ENCODE measurements around the gene GGNBP2.
A peak's percentile ranks its signal among the peaks of the same experiment; 100 is the strongest.

The GGNBP2 gene

DNA sequence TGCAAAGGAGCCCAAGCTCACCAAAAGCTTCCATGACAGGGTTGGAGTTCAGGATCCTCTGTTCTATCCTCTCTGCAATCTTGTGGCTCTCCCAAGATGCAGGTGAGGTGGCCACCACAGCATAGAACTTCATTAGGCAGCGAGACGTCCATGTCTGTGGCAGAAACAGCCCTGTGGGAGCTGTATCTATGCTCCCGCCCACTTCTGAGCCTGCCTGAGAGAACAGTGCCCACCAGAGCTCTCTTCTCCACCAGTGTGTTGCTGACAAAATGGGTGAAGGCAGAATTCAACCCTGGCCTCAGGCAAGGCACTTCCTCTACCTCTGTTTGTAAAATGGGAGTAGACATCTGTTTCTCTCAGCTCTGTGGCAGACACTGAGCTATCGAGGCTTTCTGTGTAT, 28.9 kb upstream of the GGNBP2 start:
- DNase-seq (ENCODE audit: low read depth in 2 of 2): no peak

DNA sequence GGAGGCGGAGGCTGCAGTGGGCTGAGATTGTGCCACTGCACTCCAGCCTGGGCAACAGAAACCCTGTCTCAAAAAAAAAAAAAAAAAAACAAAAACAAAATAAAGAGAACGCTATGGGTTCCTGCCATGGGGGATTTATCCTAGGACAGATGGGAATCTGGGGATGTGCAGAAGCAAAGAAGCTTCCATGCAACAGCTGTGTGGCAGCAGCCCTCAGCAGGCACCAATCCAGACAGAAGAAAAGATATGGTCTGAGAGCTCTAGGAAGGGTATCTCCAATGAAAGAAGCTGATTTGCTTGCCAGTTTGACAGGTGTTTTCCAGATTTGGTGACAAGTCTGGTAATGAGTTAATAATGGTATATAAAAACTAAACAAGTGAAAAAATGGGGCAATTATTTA, 21.6 kb upstream of the GGNBP2 start:
- no peak for DNase-seq (ENCODE audit: low read depth in 2 of 2)

DNA sequence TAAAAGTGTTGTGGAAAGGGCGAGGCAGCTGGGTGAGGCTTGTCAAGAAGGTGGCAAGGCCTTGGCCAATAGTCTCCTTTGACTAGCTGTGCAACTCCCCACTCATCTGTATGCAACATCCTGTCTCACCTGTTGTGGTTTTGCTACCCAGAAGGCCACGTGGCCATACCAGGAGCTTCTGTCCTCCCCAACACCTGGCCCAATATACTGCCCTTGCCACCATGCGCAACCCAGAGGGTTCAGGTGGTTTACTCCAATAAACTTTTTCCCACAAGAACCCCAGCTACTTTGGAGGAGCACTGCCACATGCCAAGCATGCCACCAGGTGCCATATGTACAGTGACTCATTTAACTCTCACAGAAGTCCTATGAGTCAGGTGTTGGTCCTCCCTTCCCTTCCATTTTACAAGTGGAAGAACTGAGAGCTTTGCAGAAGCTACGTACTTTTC, 20.3 kb upstream of the GGNBP2 start:
- DNase-seq (ENCODE audit: low read depth in 2 of 2): no peak

DNA sequence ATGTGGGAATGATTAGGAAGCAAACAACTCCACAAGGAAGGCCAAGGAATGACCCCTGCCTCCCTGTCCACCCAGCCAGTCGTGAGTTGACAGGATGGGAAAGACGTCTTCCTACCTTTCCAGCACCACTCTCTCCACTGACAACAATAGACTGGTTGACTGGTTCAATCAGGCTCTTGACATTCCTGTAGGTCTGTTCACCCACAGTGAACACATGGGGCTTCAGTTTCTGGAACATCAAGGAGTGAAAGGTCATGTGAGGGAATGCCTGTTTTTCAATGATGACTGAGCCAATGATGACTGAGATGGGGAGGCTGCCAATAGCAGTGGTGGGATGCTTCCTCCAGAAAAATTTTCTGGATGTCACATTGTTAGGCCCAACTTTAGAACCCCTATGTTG, 19.6 kb upstream of the GGNBP2 start:
- no peak for DNase-seq (ENCODE audit: low read depth in 2 of 2)

DNA sequence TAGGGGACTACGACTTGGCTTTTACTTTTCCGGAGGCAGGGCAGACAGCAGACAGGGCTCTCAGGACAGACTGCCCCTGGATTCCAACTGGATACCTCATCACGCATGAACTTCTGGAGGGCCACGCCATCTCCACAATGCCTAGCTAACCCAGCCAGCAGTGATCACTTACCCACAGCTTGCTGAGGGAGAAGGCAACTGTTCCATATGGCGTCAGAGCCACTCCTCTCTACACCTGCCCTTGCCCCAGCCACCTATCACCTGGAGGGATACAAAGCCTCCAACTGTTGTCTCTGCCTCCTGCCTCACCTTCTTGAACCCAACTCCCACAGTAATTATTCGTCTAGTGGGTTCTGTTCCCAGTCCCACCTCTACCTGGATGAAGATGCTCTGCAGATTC, 18.8 kb upstream of the GGNBP2 start:
- no peak for DNase-seq (ENCODE audit: low read depth in 2 of 2)

DNA sequence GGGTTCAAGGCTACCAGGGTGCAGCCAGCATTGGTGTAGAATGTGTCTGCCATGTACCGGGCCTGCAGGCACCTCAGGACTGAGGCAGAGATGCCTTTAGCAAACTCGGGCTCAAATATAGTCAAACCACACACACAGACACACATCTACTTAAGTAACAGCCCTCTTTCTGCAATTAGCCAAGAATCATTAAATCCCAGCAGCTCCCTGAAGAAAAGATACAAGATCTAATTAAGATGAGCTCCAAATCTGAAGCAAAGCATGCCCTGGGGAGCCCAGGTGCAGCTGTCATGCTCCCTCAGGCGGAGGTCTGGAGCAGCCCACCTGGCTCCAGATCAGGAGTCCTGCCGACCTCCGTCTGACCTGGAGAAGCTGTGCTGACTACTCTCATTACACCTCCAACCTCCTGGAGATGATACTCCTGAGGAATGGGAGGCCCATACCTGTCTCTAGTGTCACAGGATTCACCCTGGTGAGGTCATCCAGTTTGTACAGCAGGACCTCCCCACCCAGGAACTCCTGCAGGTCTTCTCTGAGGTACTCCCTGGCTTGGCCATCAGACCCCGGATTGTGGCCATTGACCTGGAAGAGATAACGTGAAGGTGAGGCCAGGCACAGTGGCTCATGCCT, 17.0 kb upstream of the GGNBP2 start:
- DNase-seq (ENCODE audit: low read depth in 2 of 2): no peak

DNA sequence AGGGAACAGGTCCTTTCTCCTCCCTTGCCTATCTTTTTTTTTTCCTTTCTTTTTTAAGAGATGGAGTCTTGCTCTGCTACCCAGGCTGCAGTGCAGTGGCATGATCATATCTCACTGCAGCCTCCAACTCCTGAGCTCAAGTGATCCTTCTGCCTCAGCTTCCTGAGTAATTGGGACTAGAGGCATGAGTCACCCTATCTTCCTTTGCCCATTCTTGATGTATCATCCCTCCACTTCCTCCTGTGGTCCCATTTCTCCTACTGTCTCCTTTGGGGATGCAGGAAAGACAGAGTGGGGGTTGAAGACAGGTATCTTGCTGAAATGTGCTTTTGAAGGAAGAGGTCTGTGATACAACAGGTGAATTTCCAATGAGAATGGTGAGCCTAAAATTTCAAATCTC, 15.6 kb upstream of the GGNBP2 start:
- DNase-seq (ENCODE audit: low read depth in 2 of 2): no peak

DNA sequence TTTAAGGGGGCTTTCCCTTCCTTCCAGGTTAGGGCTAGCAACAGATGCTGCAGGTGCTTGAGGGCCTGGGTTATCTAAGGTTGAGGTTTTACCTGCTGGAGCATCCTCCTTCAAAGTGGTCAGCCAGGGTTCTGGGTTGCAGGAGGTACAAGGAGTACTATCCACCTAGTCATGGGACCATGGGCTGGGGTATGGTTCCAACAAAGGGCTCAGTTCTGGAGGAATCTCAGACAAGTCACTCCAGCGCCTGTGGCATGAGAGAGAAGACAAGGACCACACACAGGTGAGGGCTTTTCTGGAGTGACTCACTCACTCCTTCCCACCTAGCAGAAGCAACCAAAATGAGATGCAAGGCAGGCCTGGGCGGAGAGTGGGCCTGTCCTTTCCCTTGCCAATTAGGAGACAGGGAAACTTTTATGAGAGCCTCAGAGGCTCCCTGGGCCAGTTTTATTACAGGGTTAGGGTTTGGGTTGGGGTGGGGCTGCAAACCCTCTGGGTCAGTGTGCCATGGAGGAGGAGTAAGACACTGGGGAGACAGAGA, 12.2 kb upstream of the GGNBP2 start:
- no peak for DNase-seq (ENCODE audit: low read depth in 2 of 2)

DNA sequence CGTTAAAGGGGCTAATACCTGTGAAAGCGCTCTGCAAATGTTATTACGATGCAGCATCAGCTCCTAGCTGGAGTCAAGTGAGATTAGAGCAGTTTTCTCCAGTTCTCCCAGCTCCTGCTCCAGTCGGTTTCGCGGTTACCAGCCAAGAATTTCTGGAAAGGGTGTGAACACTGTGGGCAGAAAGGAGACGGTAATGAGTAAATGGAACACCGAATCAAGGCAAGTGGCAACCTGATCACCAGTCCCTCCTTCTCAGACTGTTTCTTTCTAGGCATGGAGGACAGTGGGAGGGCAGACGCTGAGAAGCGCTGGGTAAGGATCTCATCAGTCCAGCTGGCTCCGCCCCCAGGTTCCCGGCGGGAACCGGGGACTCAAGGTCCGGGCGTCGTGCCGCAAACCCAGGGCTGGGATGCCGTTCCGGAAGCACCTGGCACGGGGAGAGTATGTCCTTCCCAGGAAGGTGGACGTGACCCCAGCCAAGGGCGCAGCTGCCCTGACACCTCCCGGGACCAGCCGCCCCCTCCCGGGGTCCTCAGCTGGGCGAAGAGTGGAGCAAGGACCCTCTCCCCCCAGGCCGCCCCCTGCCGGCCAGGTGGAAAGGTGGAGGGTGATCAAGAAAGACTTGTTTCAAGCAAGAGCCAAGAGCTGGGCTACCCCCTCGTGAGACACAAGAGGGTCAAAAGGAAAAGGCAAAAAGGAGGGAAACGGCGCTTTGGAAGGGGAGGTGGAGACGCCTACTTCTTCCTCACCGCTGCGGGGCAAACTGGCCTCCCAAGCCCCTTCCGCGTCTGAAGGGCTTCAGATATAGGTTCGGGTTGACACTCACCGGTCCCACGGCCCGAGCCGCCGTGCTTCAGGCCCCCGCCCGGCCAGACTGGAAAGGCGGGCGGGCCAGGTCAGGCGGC, 10.5 kb upstream of the GGNBP2 start:
- peak; percentile 30 to 39 for DNase-seq (ENCODE audit: low read depth in 2 of 2)

DNA sequence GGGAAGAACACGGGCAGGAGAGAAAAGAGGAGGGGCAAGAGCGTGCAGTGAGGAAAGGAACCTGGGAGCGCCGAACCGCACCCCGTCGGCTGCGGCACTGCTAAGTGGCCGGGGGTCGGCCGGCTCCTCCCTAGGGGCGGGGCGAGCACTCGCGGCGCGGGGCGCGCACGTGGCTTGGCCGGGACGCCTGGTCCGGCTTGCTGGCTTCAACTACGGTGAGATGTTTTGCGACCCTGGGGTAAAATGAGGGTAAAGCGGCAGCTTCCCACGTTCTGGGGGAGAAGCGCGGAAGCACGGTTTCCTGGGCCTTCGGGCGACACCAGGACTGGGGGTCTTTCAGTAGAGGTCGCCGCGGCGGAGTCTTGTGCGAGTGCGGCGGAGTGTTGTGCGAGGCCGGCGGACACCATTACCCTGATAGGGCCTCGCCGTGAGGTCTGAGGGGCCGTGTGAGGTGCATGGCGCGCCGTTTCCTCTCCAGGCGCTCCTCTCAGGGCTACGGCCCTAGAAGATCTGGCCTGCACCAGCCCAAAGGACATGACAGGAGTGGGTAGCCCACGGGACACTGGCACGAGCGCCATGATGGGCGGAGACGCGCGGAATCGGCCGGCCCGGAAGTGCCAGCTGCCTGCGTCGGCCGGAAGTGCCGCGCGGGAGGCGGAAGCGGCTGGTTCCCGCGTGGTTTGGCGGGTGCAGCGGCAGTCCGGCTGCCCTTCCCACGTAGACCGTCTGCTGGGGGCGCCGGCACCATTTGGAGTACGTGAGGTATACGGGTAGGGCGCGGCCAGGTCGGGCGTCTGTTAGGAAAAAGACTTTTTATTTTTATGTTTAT, 9.7 kb upstream of the GGNBP2 start, which contains the start of the genes MYO19 and PIGW:
Gene MYO19 (minus strand): TSS at position 29 of the 829 bp plus-strand sequence. CDS start 2,330 bp downstream, outside the sequence.
Gene PIGW (plus strand): TSS at position 148 of the 829 bp plus-strand sequence. CDS start 2,115 bp downstream, outside the sequence.
- DNase-seq (ENCODE audit: low read depth in 2 of 2): peak; percentile 86 to 87

DNA sequence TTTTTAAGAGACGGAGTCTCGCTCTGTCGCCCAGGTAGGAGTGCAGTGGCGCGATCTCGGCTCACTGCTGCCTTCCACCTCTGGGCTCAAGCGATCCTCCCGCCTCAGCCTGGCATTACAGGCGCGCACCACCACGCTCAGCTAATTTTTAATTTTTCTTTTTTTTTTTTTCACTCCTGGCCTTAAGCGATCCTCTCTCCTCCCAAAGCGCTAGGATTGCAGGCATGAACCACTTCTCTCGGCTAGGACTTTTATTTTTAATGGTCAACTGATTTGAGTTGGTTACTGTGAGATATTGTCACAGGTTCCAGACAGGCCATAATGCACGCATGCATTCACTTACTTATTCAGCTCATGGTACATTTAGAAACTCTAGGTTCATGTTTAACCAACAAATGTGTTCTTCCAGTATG, 9.0 kb upstream of the GGNBP2 start:
- no peak for DNase-seq (ENCODE audit: low read depth in 2 of 2)

DNA sequence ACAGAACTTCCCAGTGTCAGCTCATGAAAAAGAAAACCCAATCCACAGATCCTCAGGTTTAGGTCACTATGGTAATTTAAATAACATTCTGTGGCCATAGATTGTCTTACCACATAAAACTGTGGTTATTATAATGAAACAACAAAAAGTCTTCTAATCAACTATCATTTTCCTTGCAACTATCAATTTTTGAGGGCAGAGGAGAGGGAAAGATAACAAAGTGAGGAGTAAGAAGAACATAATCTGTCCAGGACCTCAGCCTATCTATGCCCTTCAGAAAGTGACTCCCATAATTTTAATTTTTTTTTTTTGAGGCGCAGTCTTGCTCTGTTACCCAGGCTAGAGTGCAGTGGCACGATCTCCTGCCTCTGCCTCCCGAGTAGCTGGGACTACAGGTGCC, 4.0 kb upstream of the GGNBP2 start:
- no peak for DNase-seq (ENCODE audit: low read depth in 2 of 2)

DNA sequence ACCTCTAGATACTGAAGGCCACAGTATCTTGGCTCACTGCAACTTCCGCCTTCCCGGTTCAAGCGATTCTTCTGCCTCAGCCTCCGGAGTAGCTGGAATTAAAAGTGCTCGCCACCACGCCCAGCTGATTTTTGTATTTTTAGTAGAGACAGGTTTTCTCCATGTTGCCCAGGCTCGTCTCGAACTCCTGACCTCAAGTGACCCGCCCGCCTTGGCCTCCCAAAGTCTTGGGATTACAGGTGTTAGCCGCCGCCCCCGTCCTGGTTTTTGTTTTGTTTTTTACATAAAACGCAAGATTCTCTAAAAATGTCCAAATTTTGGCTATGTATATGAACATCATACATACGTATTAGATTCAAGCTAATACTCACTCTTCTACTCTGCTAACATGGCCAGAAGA, 2.0 kb upstream of the GGNBP2 start:
- no peak for DNase-seq (ENCODE audit: low read depth in 2 of 2)

DNA sequence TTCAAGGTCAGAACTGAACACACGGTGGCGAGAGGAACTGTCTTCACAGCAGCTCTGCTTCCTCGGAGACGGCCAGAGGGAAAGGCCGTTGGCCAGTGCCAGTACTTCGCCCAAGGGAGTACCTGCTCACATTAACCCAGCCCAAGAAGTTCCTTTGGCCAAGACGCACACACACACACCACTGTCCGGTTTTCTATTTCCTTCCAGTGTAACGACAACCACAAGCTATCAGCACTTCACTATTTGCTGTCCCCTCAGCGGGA, 744 bp upstream of the GGNBP2 start:
- DNase-seq (ENCODE audit: low read depth in 2 of 2): no peak

DNA sequence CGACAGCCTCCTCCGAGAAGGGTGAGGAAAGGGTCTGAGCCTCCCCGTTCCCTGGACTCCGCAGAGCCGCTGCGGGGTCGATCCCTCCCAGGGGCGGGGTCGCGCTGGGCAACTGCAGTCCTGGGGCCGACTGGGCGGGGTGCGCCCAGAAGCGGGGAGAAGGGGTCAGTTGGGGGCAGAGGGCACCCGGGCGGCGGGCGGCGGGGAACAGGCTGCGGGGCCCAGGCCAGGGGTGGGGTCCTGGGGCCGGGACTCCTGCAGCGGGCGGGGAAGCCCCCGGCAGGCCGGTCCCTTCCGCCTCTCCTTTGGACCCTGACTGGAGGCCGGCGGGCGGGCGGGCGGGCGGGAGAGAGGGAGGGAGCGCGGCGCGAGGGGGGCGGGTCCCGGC, 352 bp downstream of the GGNBP2 start:
- DNase-seq (ENCODE audit: low read depth in 2 of 2): no peak

DNA sequence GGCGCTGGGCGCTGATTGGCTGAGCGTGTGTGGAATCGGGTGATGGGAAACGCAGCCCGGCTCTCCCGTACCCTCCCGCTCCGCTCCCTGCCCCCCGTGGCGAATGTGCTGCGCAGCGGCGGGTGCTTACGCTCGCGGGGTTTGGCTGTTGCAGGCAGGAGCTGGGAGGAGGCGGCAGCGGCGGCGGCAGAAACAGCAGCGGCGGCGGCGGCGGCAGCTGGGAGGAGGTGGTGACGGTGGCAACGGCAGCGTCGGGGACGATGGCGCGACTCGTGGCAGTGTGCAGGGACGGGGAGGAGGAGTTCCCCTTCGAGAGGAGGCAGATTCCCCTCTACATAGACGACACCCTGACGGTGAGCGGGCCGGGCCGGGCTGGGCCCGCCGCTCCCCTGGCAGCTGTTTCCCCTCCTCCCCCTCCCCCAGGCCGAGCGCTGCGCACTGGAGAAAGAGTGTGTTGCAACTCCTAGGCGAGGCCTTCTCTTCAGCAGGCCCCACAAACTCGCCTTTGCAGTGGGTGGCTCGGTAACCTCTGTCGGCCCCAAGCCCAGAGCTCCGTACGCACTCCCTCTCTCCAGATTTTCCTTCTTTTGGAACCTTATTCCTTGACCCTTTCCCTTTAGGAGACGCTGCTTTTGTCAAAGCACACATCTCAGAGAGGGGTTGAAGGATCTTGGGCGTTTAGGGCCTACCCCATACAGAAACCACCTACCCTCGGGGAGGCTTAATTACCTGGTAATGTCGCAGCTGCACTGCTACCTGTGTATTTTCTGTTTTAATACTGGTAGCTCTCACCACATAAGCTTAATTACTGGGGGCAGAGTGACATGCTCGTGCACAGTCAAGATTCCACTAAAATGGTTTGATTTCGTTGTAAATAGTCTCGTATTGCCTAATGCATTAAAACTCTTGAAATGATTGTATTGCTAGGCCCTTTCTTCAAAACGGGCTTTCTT, 1.0 kb downstream of the GGNBP2 start:
- peak; percentile 94 to 96 for DNase-seq (ENCODE audit: low read depth in 2 of 2)

DNA sequence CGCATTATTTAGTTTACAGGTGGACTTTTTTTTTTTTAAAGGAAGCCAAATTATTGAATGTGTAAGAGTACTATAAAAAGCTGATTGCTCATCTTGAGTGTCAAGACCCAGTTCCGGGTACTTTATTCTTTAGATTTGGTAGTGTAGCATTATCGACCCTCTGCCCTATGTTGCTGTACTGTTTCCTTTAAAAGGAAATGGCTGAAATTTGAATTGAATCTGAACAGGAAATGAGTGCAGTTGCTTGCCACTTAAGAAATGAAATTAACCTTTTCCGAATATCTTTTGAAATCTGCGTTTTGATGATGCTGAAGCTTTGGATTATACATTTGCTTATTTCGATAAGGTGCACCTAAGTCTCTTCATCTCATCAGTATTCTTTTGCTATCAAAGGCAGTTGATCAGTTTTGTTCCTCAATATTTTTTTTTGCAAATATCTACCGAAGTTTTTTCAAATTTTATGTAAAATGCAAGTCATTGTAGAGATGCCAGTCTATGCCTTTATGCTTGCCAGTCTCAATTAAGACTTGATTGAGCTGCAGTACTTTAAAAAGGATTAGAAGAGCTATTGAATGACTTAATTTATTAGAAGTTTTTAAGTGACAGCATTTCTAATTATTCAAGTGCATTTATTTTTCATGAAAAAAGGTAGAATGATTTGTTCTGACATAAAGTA, 1.8 kb downstream of the GGNBP2 start:
- no peak for DNase-seq (ENCODE audit: low read depth in 2 of 2)

DNA sequence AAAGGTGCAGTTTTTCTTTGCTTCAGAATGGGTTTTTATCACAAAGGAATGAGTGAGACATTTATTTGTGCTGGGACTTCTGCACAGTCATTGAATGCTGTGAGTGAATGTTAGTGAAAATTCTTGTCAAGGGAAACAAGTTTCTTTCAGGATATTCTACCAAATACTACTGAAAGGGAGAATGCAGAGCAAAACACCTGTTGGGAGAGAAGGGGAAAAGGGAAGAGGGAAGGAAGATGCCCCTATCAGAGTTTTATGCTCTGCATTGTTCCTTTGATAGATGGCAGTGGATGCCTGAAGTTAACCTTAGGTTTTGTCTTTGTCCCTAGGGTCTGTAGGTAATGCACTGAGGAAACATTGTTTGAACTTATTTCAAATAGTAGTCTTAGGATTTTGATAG, 3.1 kb downstream of the GGNBP2 start:
- DNase-seq (ENCODE audit: low read depth in 2 of 2): no peak

DNA sequence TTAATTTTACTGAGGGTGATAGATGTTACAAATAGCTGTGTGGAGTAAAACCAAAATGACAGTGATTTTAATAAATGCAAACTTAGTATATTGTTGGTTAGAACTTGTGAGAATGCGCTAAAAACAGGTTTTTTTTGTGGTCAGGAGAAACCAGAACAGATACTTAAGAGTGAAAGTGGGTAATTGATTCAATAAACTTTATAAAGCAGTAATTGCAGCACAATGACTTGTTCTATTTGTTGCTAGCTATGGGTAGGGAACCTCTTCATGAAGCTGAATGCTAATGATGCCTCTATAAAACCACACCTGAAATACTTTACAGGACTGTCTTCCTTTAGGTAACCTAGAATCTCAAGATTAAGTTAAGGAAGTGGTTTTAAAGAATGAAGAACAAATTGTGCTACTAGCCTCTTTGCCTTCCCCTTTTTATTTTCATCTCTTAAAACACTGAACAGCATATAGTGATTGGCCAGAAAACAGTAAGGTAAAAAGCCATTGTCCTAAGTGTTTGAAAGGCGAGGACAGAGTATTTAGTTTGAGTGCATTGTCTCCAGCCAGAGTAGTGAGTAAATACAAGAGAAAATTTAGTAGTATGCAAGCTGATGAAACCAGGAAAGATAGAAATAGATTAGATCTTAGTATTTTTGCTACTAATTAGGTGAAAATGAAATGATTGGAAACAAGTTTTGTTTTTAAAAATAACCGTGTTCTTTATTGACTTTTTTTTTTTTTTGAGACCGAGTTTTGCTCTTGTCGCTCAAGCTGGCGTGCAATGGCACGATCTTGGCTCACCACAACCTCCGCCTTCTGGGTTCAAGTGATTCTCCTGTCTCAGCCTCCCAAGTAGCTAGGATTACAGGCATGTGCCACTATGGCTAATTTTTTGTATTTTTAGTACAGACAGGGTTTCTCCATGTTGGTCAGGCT, 6.0 kb downstream of the GGNBP2 start:
- DNase-seq (ENCODE audit: low read depth in 2 of 2): no peak
